ENCODE results near the gene LMO1.

Gene LMO1

GRCh38 chr11:8221917-8222495, 41.7 kb downstream of the LMO1 start:
- peaks cover 4% of the 10 kb centered on the region for H3K27me3 ChIP-seq (ENCODE audit: insufficient read depth, low read length)
- no peaks in the 10 kb centered on the region for H3K36me3 ChIP-seq (ENCODE audit: insufficient read depth, low read length)
- H3K4me3 ChIP-seq (ENCODE audit: low read length) = no peak overlapping the region
- H2AFZ ChIP-seq (ENCODE audit: low read depth, low read length) = no peak overlapping the region
- H3K4me1 ChIP-seq (ENCODE audit: insufficient read depth, low read length) = no peaks in the 10 kb centered on the region
- no peaks in the 10 kb centered on the region for H3K9me3 ChIP-seq (ENCODE audit: low read length)

GRCh38 chr11:8221046-8221723, 42.5 kb downstream of the LMO1 start:
- Histone ChIP-seq H3K36me3 (ENCODE audit: insufficient read depth, low read length) (no peaks in the 10 kb centered on the region), H3K4me1 (ENCODE audit: insufficient read depth, low read length) (no peaks in the 10 kb centered on the region), H3K4me3 (ENCODE audit: low read length) (no peak overlapping the region), H3K27me3 (ENCODE audit: insufficient read depth, low read length) (peaks cover 5% of the 10 kb centered on the region), H2AFZ (ENCODE audit: low read depth, low read length) (no peak overlapping the region), H3K9me3 (ENCODE audit: low read length) (no peaks in the 10 kb centered on the region)

DNA sequence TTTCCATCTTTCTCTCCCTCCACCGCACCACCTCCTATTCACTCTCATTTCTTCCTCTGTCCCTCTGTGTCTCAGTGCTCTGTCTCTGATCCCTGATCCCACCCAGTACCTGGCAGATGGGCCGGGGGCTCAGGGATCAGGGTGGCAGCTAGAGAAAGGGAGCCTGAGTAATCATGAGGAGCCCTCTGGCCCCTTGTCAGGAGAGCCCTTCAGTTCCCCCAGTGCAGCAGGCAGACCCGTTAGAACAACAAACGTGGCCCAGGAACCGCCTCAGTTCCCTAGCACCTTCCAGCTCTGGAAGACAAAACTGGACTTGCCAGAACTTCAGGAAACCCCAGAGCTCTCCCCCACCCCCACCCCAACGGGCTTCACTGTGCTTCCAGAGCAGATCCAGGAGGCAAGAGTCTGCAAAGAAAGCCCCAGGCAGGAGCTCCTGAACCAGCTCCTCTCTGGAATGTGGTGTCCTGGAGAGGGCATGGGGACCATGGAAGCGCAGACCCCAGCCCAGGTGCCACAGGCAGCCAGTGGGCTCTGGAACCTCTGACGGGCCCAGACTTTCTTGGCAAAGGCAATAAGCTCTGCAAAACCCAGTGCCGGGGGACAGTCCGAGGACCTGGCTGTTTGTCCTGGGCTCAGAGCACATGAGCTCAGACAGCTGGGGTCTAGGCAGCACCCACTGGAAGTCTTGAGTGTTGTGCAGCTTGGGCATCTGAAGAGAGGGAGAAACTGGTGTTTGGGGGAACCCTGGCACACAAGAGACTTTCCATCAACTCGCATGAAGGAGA, 43.2 kb downstream of the LMO1 start:
- no peak overlapping the region for H3K4me3 ChIP-seq (ENCODE audit: low read length)
- no peak overlapping the region for H2AFZ ChIP-seq (ENCODE audit: low read depth, low read length)
- H3K27me3 ChIP-seq (ENCODE audit: insufficient read depth, low read length) = peaks cover 12% of the 10 kb centered on the region
- no peaks in the 10 kb centered on the region for H3K4me1 ChIP-seq (ENCODE audit: insufficient read depth, low read length)
- no peaks in the 10 kb centered on the region for H3K9me3 ChIP-seq (ENCODE audit: low read length)
- no peaks in the 10 kb centered on the region for H3K36me3 ChIP-seq (ENCODE audit: insufficient read depth, low read length)

DNA sequence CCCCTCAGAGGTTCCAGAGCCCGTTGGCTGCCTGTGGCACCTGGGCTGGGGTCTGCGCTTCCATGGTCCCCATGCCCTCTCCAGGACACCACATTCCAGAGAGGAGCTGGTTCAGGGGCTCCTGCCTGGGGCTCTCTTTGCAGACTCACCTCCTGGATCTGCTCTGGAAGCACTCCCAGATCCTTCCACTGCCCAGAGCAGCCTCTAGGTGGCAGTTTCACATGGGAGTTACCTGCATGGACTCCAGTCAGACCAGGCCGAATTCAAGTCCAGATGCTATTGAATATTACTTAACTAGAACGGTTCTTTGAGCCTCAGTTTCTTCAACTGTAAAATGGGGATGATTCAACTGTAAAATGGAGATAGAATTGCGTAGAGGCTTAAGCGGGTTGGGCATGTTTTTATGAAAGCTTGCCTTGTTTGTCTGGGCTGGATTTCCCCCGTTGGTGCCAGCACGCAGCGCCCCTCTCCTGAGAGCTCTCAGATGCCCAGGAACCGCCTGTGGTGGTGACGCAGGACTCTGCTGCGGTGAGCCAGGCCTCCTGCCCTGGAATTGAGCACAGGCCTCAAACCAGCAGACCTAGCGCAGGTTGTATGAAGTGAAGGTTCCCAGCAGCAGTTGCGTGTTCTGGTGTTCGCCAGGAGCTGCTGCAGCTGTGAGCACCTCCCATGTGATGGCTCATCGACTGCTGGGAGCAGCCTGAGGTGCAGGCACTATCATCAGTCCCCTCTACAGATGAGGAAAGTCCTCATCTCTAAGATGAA, 44.2 kb downstream of the LMO1 start:
- Histone ChIP-seq H3K4me1 (ENCODE audit: insufficient read depth, low read length) (no peaks in the 10 kb centered on the region), H2AFZ (ENCODE audit: low read depth, low read length) (no peak overlapping the region), H3K4me3 (ENCODE audit: low read length) (no peak overlapping the region), H3K9me3 (ENCODE audit: low read length) (no peaks in the 10 kb centered on the region), H3K36me3 (ENCODE audit: insufficient read depth, low read length) (no peaks in the 10 kb centered on the region), H3K27me3 (ENCODE audit: insufficient read depth, low read length) (peaks cover 21% of the 10 kb centered on the region)

- H3K27me3 ChIP-seq (ENCODE audit: insufficient read depth, low read length) = peaks cover 21% of the 10 kb centered on the region
- no peaks in the 10 kb centered on the region for H3K36me3 ChIP-seq (ENCODE audit: insufficient read depth, low read length)
- H3K4me3 ChIP-seq (ENCODE audit: low read length) = no peak overlapping the region
- H2AFZ ChIP-seq (ENCODE audit: low read depth, low read length) = no peak overlapping the region
- no peaks in the 10 kb centered on the region for H3K9me3 ChIP-seq (ENCODE audit: low read length)
- H3K4me1 ChIP-seq (ENCODE audit: insufficient read depth, low read length) = no peaks in the 10 kb centered on the region
Measured at GRCh38 chr11:8218840-8219239, 44.8 kb downstream of the LMO1 start.

DNA sequence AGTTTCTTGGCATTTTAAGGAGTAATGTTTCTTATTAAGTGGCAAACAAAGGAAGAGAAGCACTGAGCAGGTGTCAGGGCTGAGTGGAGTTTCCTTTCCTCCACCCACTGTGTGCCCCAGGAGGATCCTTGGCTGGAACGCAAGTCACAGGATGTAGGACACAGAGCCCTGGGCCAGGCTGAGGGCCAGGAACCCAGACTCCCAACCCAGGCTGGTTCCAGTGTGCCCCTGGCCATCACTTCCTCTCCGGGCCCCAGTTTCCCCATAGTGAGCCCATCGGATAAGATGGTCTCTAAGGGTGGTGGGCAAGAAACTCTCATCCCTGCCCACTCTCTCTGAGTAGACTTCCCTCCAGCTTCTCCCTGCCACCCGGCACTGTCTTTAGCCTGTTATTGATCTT, 45.3 kb downstream of the LMO1 start:
- H3K27me3 ChIP-seq (ENCODE audit: insufficient read depth, low read length) = peaks cover 21% of the 10 kb centered on the region
- H3K36me3 ChIP-seq (ENCODE audit: insufficient read depth, low read length) = no peaks in the 10 kb centered on the region
- H3K9me3 ChIP-seq (ENCODE audit: low read length) = no peaks in the 10 kb centered on the region
- H3K4me3 ChIP-seq (ENCODE audit: low read length) = no peak overlapping the region
- H2AFZ ChIP-seq (ENCODE audit: low read depth, low read length) = no peak overlapping the region
- no peaks in the 10 kb centered on the region for H3K4me1 ChIP-seq (ENCODE audit: insufficient read depth, low read length)

DNA sequence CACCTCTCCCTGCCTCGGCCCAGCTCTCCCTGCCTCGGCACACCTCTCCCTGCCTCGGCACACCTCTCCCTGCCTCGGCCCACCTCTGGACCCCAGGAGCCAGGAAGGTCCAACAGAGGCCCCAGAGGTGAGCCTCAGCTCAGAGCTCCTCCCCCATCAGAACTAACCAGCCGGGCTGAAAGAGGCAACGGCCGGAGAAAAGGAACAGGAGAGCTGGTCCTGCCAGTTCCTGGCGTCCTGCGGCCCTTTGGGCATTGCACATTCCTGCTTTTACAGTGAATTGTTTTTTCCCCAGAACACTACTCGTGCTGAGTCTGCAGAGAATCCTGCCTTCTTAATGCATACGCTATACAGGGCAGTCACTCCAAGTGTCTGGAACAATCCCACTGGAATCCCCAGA, 45.8 kb downstream of the LMO1 start:
- no peak overlapping the region for H2AFZ ChIP-seq (ENCODE audit: low read depth, low read length)
- H3K27me3 ChIP-seq (ENCODE audit: insufficient read depth, low read length) = peaks cover 21% of the 10 kb centered on the region
- no peaks in the 10 kb centered on the region for H3K9me3 ChIP-seq (ENCODE audit: low read length)

GRCh38 chr11:8217136-8217535, 46.5 kb downstream of the LMO1 start:
- H2AFZ ChIP-seq (ENCODE audit: low read depth, low read length) = no peak overlapping the region
- H3K4me3 ChIP-seq (ENCODE audit: low read length) = no peak overlapping the region
- H3K9me3 ChIP-seq (ENCODE audit: low read length) = no peaks in the 10 kb centered on the region
- no peaks in the 10 kb centered on the region for H3K4me1 ChIP-seq (ENCODE audit: insufficient read depth, low read length)
- peaks cover 21% of the 10 kb centered on the region for H3K27me3 ChIP-seq (ENCODE audit: insufficient read depth, low read length)
- H3K36me3 ChIP-seq (ENCODE audit: insufficient read depth, low read length) = no peaks in the 10 kb centered on the region

More for the DNA sequence above, 45.8 kb downstream of the LMO1 start:
- Histone ChIP-seq H3K4me3 (ENCODE audit: low read length) (no peak overlapping the region), H3K36me3 (ENCODE audit: insufficient read depth, low read length) (no peaks in the 10 kb centered on the region), H3K4me1 (ENCODE audit: insufficient read depth, low read length) (no peaks in the 10 kb centered on the region)

- H3K4me1 ChIP-seq (ENCODE audit: insufficient read depth, low read length) = no peaks in the 10 kb centered on the region
- H3K4me3 ChIP-seq (ENCODE audit: low read length) = no peak overlapping the region
- no peaks in the 10 kb centered on the region for H3K9me3 ChIP-seq (ENCODE audit: low read length)
- H2AFZ ChIP-seq (ENCODE audit: low read depth, low read length) = no peak overlapping the region
- peaks cover 27% of the 10 kb centered on the region for H3K27me3 ChIP-seq (ENCODE audit: insufficient read depth, low read length)
- no peaks in the 10 kb centered on the region for H3K36me3 ChIP-seq (ENCODE audit: insufficient read depth, low read length)
Measured at GRCh38 chr11:8213376-8213775, 50.3 kb downstream of the LMO1 start.

DNA sequence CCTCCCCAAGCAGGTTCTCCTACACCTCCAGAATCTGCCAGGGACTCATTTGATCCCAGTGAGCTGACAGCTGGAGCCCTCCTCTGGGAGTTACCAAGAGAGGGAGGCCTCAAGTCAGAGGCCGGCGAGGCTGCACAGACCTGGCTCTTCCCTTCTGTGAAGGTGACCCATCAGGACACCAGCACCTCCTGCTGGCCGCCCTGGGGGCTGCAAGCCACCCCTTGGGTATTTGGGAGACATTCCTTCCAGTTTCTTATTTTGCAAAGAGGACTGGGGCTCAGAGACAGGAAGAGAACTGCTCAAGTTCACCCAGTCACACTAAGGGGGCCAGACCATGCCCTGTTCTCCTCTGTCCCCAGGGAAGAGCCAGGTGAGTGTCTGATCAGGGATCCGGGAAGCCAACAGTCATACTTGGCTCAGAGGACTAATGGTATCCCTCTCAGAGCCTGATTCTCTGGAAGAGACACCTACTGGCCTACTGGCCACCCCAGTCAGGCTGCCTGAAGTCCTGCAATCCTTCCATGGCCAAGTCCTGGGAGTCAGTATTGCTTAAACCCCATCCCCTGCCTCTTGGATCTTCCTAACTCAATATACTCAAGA, 54.4 kb downstream of the LMO1 start:
- Histone ChIP-seq H3K9me3 (ENCODE audit: low read length) (no peaks in the 10 kb centered on the region), H3K4me1 (ENCODE audit: insufficient read depth, low read length) (peaks cover 12% of the 10 kb centered on the region), H3K36me3 (ENCODE audit: insufficient read depth, low read length) (no peaks in the 10 kb centered on the region), H2AFZ (ENCODE audit: low read depth, low read length) (no peak overlapping the region), H3K4me3 (ENCODE audit: low read length) (no peak overlapping the region), H3K27me3 (ENCODE audit: insufficient read depth, low read length) (peaks cover 6% of the 10 kb centered on the region)

DNA sequence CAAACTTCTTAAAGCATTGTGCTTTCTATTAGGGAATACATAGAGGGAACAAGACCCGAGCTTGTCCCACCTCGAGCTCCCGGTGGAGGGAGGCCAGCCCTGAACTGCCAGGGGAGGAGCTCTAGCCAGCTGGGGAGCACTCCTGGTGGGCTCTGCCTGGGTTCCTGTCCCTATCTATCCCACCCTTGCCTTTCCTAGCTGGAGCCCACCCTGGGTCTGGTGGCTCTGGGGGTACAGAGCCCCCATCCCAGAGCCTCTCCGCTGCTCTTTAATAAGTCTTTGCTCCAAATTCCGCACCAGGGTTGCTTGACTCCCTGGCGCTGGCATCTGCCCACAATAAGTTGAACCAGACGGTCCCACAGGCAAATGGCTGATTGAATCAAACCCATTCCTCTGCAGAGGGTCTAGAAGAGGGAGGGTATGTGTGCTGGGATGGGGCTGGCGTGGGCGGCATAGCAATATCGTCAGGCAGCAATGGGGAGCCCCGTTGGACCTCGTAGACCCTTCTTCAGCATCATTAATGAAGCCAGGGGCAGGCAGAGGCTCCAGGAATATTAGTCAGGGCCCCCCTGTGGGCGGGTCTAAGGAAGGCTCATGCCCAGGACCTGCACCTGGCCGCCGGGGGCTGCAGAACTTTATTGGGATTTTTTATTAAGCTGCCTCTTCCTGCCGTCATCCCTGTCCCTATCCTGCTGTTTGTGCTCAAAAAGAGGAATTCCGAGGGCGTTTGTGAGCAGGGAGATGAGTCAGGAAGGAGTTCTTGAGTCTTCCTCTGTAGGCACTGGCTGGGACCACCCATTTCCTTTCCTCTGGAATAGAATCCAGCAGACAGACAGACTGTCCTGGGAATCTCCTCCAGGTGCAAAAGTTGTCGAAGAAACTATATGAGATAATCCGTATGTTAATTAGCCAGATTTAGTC, 56.3 kb downstream of the LMO1 start:
- Histone ChIP-seq H3K9me3 (ENCODE audit: low read length) (no peaks in the 10 kb centered on the region), H3K4me3 (ENCODE audit: low read length) (peak overlapping the region; percentile 3), H2AFZ (ENCODE audit: low read depth, low read length) (peak overlapping the region; percentile 78), H3K27me3 (ENCODE audit: insufficient read depth, low read length) (peaks cover 6% of the 10 kb centered on the region), H3K36me3 (ENCODE audit: insufficient read depth, low read length) (no peaks in the 10 kb centered on the region), H3K4me1 (ENCODE audit: insufficient read depth, low read length) (peaks cover 12% of the 10 kb centered on the region)

All from neuron (in vitro differentiated cells).